Activated CD4-positive, alpha-beta memory T cell treated with anti-CD3 and anti-CD28 coated beads for 36 hours (primary cell): ENCODE data around the gene ITFG1. TPM values are rescaled to one million over a fixed set of nuclear protein-coding genes. Genes with fewer than 3 reads are reported as not detected.
"Not testable (repeated sequence)": the region's sequence is repeated elsewhere in the genome, so short reads cannot be mapped to it uniquely, and the experiment has no call there.

Source experiments
- CTCF ChIA-PET: fragments of 350-600 bp; sonication (Branson Sonifier 250); formaldehyde crosslinking; loops from one replicate; lab custom pipeline; 2021; ENCODE audit warnings: antibody characterized with exemption, inconsistent platforms; lab: Charles Lee
- POLR2A ChIA-PET: fragments of 350-600 bp; sonication (Branson Sonifier 250); formaldehyde crosslinking; loops from one replicate; lab custom pipeline; 2021; ENCODE audit warnings: antibody characterized with exemption; lab: Charles Lee
- DNase-seq: peaks from one replicate; pipeline ENCODE4 v3.0.0-alpha.2; 2020
- H3K27ac Mint-ChIP-seq: one replicate; pipeline ENCODE4 v1.8.0; 2021; ENCODE audit warnings: mixed read lengths
- H3K27me3 Mint-ChIP-seq: one replicate; pipeline ENCODE4 v1.8.0; 2021; ENCODE audit warnings: mixed read lengths
- H3K36me3 Mint-ChIP-seq: one replicate; pipeline ENCODE4 v1.8.0; 2021; ENCODE audit warnings: mixed read lengths
- H3K4me1 Mint-ChIP-seq: one replicate; pipeline ENCODE4 v1.8.0; 2021; ENCODE audit warnings: low read depth, mixed read lengths
- H3K4me3 Mint-ChIP-seq: one replicate; pipeline ENCODE4 v1.8.0; 2021; ENCODE audit warnings: mild to moderate bottlenecking, mixed read lengths
- H3K9me3 Mint-ChIP-seq: one replicate; pipeline ENCODE4 v1.8.0; 2021; ENCODE audit warnings: mixed read lengths
- intact Hi-C: fragments of 100-400 bp; cut with micrococcal nuclease; formaldehyde crosslinking; loops from one replicate; pipeline ENCODE4 v1.15.1; 2023
- total RNA-seq, 2 experiments: library from RNA; stranded (reverse); gene quantifications; one replicate each; pipeline ENCODE4 v1.2.3, GENCODE V29; 2021

Gene ITFG1
- total RNA-seq, 2 experiments from 2014 or later, result 20.6 to 22.0 TPM

DNA sequence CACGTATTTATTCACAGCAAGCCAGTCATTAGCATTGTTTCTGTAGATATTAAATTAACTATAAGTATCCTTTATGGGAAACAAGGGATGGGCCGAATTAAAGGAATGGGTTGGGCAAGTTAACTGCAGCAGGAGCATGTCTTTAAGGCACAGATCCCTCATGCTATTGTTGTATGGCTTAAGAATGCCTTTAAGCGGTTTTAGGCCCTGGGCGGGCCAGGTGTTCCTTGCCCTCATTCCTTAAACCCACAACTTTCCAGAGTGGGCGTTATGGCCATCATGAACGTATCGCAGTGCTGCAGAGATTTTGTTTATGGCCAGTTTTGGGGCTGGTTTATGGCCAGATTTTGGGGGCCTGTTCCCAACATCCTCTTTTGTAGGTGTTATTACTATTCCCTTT, 9.3 kb upstream of the ITFG1 start:
- H3K27me3 Mint-ChIP-seq, result no peaks in the 10 kb centered on the region
- ChIA-PET POLR2A (interaction anchor here (0.6 kb wide), 1 partner anchor 13 kb away, joined by 3 read pairs; no protein-coding TSS in a partner anchor), CTCF (no interaction called here)
- no peak overlapping the region for H3K4me3 Mint-ChIP-seq
- H3K36me3 Mint-ChIP-seq, result peaks cover 1% of the 10 kb centered on the region
- peaks cover 6% of the 10 kb centered on the region for H3K4me1 Mint-ChIP-seq
- H3K27ac Mint-ChIP-seq, result no peak overlapping the region
- H3K9me3 Mint-ChIP-seq, result no peaks in the 10 kb centered on the region
- DNase-seq, result no peak
- intact Hi-C loops, result no loop called here

DNA sequence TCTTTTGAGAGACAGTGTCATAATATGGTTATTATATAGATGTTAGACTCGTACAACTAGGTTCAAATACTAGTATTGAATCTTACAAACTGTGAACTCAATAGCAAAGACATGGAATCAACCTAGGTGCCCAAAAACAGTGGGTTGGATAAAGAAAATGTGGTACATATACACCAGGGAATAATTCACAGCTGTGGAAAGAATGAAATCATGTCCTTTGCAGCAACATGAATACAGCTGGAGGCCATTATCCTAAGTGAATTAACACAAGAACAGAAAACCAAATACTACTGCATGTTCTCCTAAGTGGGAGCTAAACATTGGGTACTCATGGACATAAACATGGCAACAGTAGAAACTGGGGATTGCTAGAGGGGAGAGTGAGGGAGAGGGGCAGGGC, 8.4 kb upstream of the ITFG1 start:
- Mint-ChIP-seq H3K27me3 (no peaks in the 10 kb centered on the region), H3K9me3 (no peaks in the 10 kb centered on the region), H3K36me3 (peaks cover 1% of the 10 kb centered on the region), H3K4me1 (peaks cover 9% of the 10 kb centered on the region), H3K4me3 (no peak overlapping the region), H3K27ac (no peak overlapping the region)
- ChIA-PET POLR2A (no interaction called here), CTCF (no interaction called here)
- no peak for DNase-seq
- intact Hi-C loops, result loop anchor here (10.0 kb wide), 1 partner anchor 784 kb away; the partner anchor contains the start of genes ORC6 and VPS35

DNA sequence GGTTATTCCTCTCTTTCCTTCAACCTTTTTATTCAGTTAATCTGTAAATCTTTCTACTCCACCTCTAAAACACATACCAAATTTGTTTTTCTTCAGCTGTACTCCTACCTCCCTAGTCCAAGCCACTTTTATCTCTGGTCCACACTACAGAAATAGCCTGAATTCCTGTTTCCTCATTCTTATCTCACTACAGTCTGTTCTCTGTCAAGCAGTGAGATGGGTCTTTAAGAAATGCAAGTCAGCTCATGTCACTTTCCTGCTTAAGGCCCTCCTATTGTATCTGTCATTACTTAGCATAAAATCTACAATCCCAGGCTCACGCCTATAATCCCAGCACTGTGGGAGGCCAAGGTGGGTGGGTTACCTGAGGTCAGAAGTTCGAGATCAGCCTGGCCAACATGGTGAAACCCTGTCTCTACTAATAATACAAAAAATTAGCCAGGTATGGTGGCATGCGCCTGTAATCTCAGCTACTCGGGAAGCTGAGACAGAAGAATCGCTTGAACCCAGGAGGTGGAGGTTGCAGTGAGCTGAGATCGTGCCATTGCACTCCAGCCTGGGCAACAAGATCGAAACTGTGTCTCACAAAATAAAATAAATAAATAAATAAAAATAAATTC, 7.3 kb upstream of the ITFG1 start:
- intact Hi-C loops, result loop anchor here (10.0 kb wide), 1 partner anchor 783 kb away; the partner anchor contains the start of genes ORC6 and VPS35
- not testable (repeated sequence) for DNase-seq, H3K4me3 Mint-ChIP-seq, H3K27ac Mint-ChIP-seq, H3K9me3 Mint-ChIP-seq, H3K36me3 Mint-ChIP-seq, H3K27me3 Mint-ChIP-seq
- POLR2A ChIA-PET, result interaction anchor here (0.8 kb wide), 1 partner anchor 343 kb away, joined by 3 read pairs; no protein-coding TSS in a partner anchor
- peaks cover 17% of the 10 kb centered on the region for H3K4me1 Mint-ChIP-seq
- CTCF ChIA-PET, result interaction anchor here (1.4 kb wide), 1 partner anchor 327 kb away, joined by 3 read pairs; no protein-coding TSS in a partner anchor

DNA sequence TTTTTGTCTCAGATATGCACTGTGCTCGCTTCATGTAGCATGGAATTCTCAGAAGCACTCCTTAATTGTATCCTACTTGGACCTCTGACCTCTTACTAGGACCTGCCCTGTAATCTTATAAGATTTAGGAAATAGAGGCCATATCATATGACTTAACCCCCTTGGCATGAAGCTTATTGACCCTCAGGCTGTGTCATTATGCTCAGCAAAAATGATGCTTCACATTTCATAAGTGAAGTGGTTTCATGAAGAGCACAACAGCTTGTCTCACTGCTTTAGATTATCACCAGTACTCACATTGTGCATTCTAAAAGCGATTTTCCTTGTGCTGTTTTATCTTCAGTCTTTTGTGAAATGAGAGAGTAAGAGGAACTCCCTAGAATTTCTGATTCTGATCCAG, 6.6 kb upstream of the ITFG1 start:
- no peak for DNase-seq
- Mint-ChIP-seq H3K9me3 (no peaks in the 10 kb centered on the region), H3K4me1 (peaks cover 22% of the 10 kb centered on the region), H3K27ac (no peak overlapping the region), H3K4me3 (no peak overlapping the region), H3K36me3 (peaks cover 1% of the 10 kb centered on the region), H3K27me3 (no peaks in the 10 kb centered on the region)
- ChIA-PET CTCF (interaction anchor here (0.9 to 1.4 kb wide), 3 partner anchors 32 to 326 kb away, joined by 3 read pairs; no protein-coding TSS in a partner anchor), POLR2A (no interaction called here)
- intact Hi-C loops, result loop anchor here (10.0 kb wide), 1 partner anchor 783 kb away; the partner anchor contains the start of genes ORC6 and VPS35

DNA sequence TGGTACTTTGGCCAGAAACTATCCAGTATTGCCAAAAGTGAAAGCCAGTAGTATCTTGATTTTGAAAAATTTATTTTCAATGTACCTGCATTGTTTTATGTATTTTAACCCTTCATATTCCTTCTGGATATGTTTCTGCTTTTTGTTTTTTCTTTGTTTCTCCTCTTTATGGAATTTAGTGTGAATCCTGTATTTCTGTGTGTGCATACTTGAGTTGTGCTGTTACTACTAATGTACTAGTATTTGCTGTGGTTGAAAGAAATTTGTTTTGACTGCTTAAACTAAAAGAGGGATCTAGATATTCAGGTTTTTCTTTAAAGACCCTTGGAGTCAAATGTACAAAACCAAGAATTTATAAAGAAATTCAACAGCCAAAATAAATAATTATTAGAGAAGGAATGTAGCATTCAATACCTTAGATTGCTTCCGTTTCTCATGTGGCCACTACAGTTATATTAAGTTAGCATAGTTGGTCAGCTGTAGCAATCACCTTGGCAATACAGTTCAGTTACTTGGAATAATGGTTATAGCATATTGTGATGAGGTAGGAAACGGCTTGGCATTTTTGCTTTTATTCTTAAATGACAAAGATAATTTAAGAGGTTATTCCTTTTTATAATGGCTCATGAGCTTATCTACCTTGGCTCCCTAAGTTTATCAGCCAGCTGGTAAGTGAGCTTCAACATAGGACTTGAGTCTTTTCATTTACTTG, 5.2 kb upstream of the ITFG1 start:
- no peak overlapping the region for H3K27ac Mint-ChIP-seq
- peaks cover 29% of the 10 kb centered on the region for H3K4me1 Mint-ChIP-seq
- DNase-seq, result no peak
- H3K36me3 Mint-ChIP-seq, result peaks cover 1% of the 10 kb centered on the region
- H3K27me3 Mint-ChIP-seq, result no peaks in the 10 kb centered on the region
- H3K4me3 Mint-ChIP-seq, result no peak overlapping the region
- no peaks in the 10 kb centered on the region for H3K9me3 Mint-ChIP-seq
- ChIA-PET CTCF (interaction anchor here (0.9 to 1.3 kb wide), 3 partner anchors 31 to 591 kb away, joined by 3 to 4 read pairs (median 3); no protein-coding TSS in a partner anchor), POLR2A (no interaction called here)
- intact Hi-C loops, result loop anchor here (10.0 kb wide), 1 partner anchor 781 kb away; the partner anchor contains the start of genes ORC6 and VPS35

DNA sequence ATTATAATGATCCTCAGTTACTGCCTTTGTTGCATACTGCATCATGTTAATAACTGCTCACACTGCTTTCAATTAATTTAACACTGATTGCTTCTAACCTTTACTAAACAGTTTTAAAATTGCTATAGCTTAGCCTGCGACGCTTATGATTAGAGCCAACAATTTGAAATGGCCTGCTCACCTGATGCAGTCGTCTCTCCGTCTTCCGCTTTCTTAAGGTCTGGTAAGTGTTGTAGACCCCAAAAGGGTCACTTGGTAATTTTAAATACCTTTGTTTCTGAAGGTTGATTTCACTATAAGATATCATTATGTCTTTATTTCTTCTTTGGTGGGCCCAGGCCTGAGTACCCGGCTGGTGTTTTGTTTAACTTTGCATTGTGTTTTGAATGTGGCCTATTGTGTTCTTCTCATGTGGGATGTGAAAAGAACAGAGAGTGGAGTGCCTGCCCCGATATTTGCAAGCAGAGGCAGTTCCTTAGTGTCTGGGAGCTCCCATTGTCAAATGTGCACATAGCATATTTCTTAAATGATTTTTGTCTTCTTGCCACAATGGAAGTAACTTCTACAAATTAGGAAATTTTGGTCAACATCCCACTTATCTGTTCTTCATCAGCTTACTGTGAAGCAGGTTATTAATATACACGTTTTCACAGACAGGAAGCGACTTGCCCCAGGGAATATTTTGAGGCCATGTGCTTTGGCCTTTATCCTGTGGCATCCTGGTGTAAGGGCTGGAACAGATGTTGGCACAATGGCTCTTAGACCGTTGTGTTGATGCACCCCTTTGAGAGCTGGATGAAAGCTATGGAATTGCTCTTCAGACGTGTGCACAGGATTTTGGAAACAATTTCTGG, 3.1 kb upstream of the ITFG1 start:
- H3K4me3 Mint-ChIP-seq, result no peak overlapping the region
- intact Hi-C loops, result loop anchor here (5.0 to 10.0 kb wide), 3 partner anchors 427 to 779 kb away; partner anchors contain the start of genes GPT2, ORC6 and VPS35
- H3K27ac Mint-ChIP-seq, result no peak overlapping the region
- H3K27me3 Mint-ChIP-seq, result no peaks in the 10 kb centered on the region
- POLR2A ChIA-PET, result no interaction called here
- H3K36me3 Mint-ChIP-seq, result peaks cover 5% of the 10 kb centered on the region
- CTCF ChIA-PET, result no interaction called here
- H3K9me3 Mint-ChIP-seq, result no peaks in the 10 kb centered on the region
- H3K4me1 Mint-ChIP-seq, result peaks cover 45% of the 10 kb centered on the region
- no peak for DNase-seq

DNA sequence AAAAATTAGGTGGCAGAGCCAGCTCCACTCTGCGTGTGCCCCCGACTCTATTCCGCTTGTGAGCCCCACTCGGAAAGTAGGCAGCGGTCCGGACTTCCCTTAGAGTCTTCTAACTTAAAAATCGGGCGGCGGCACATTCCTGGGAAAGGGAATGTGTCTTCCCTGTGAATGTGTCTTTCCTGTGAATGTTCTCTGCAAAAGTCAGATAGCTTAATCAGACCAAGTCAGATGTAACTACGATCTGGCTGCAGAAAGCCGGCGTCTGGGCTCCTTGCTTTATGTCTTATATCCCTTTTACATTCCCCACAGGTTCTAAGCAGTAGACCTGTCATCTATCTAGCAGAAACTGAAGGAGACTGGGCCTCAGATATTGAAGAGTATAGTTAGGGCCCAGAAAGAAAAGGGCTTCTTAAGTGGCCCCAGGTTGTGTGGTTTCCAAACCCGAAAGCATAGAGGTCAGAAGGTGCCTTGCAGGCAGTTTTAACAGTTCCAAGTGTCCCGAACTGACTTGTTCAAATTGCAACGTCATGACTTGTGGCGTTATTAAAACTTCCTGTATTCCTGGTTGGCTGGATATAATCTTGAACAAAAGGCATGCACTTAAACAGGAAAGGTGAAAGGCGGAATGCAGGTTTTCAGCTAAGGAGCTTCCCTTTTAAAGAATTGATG, 869 bp upstream of the ITFG1 start:
- intact Hi-C loops, result loop anchor here (1.0 to 10.0 kb wide), 9 partner anchors 29 to 777 kb away; partner anchors contain the start of genes DNAJA2, GPT2, ORC6 and VPS35
- no peaks in the 10 kb centered on the region for H3K9me3 Mint-ChIP-seq
- CTCF ChIA-PET, result interaction anchor here (0.6 to 3.5 kb wide), 12 partner anchors 56 to 1168 kb away, joined by 3 to 36 read pairs (median 3); partner anchors contain the start of gene NETO2
- POLR2A ChIA-PET, result interaction anchor here (1.2 to 2.7 kb wide), 3 partner anchors 27 to 488 kb away, joined by 5 to 12 read pairs (median 5); partner anchors contain the start of gene DNAJA2
- H3K27me3 Mint-ChIP-seq, result no peaks in the 10 kb centered on the region
- peak overlapping the region; percentile 93 for H3K4me3 Mint-ChIP-seq
- peak; percentile 22 for DNase-seq
- H3K36me3 Mint-ChIP-seq, result peaks cover 13% of the 10 kb centered on the region
- H3K27ac Mint-ChIP-seq, result peak overlapping the region; percentile 95
- peaks cover 52% of the 10 kb centered on the region for H3K4me1 Mint-ChIP-seq

DNA sequence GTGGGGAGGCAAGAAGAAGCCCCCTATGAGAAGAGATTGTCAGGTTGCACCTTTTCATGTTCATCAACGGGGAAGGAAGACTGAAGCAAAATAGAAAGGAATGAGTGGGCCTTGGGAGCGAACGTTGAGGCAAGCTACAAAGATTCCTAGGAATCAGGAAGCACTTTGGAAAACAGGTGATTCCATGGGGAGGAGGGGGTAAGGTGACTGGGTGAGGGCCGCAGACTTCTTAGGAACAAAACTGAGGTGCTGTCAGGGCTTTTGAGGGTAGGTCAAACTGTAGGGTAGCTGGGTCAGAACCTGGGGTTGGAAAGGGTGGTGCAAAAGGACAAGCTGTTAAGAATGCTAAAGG, 528 bp downstream of the ITFG1 start:
- POLR2A ChIA-PET, result interaction anchor here (2.7 kb wide), 1 partner anchor 25 kb away, joined by 5 read pairs; no protein-coding TSS in a partner anchor
- no peak for DNase-seq
- intact Hi-C loops, result loop anchor here (2.0 to 10.0 kb wide), 5 partner anchors 423 to 776 kb away; partner anchors contain the start of genes DNAJA2, GPT2, ORC6 and VPS35
- CTCF ChIA-PET, result interaction anchor here (0.9 to 3.5 kb wide), 7 partner anchors 15 to 704 kb away, joined by 3 to 36 read pairs (median 3); partner anchors contain the start of gene NETO2
- Mint-ChIP-seq H3K4me3 (peak overlapping the region; percentile 93), H3K9me3 (no peaks in the 10 kb centered on the region), H3K27me3 (no peaks in the 10 kb centered on the region), H3K36me3 (peaks cover 19% of the 10 kb centered on the region), H3K27ac (peak overlapping the region; percentile 95), H3K4me1 (peaks cover 49% of the 10 kb centered on the region)

DNA sequence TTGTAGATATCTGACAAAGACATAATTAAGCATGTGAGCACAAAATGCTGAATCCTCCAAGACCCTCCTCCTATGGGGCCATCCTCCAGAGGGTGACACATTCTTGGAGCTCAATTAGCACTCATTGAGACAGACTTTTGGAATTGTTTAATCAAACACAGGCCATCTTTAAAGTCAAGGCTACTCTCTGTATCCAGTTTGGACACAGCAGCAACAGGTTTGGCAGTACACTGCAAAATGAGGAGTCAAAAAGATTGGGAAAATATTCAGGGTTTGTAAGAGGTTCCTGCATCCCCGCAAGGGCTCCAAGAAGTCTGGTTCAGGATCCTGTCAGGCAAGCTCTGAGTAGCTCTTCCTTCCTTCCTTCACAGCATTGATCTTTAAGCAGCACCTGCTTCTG, 1.3 kb downstream of the ITFG1 start:
- Mint-ChIP-seq H3K9me3 (no peaks in the 10 kb centered on the region), H3K4me3 (peak overlapping the region; percentile 93), H3K36me3 (peaks cover 21% of the 10 kb centered on the region), H3K4me1 (peaks cover 48% of the 10 kb centered on the region), H3K27ac (peak overlapping the region; percentile 95), H3K27me3 (no peaks in the 10 kb centered on the region)
- POLR2A ChIA-PET, result interaction anchor here (1.3 to 2.7 kb wide), 2 partner anchors 14 to 25 kb away, joined by 5 read pairs; no protein-coding TSS in a partner anchor
- CTCF ChIA-PET, result interaction anchor here (1.4 to 3.5 kb wide), 3 partner anchors 14 to 487 kb away, joined by 3 to 36 read pairs (median 3); partner anchors contain the start of gene NETO2
- intact Hi-C loops, result loop anchor here (2.0 to 10.0 kb wide), 5 partner anchors 422 to 775 kb away; partner anchors contain the start of genes DNAJA2, GPT2, ORC6 and VPS35
- DNase-seq, result no peak

DNA sequence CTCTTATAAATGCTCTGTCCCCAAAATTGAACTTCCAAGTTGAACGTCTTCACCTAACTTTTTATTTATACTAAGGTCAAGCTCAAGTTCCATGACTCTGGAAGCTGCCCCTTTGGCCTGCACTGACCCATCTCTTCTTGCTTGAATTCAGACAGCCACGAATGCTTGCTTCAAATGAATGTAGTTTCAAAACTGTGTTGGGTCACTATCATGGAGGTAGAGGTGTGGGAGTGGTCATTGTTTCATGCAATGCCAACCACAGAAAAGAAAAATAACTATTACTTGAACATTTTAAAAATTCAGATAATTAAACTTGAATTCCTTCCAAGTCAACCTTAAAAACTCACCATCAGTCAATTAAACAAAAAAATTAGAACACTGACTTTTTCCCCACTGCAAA, 2.5 kb downstream of the ITFG1 start:
- H3K27ac Mint-ChIP-seq, result no peak overlapping the region
- no peaks in the 10 kb centered on the region for H3K9me3 Mint-ChIP-seq
- ChIA-PET CTCF (no interaction called here), POLR2A (no interaction called here)
- intact Hi-C loops, result no loop called here
- no peaks in the 10 kb centered on the region for H3K27me3 Mint-ChIP-seq
- no peak for DNase-seq
- no peak overlapping the region for H3K4me3 Mint-ChIP-seq
- H3K4me1 Mint-ChIP-seq, result peaks cover 41% of the 10 kb centered on the region
- H3K36me3 Mint-ChIP-seq, result peaks cover 30% of the 10 kb centered on the region
